ENCODE measurements around the gene RALGAPA2.

DNA sequence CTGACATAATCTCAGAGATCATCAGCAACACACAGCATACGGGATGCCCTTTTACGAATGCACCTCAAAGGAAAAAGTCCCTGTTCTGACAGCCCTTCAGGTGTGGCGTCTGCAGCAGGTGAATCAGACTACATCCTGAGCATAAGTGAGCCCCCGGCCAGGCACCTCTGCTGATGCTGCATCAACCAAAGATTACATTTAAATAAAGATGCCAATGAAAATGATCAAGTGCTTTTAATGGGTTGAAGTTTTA, 285.9 kb downstream of the RALGAPA2 start:
- no peak for TF ChIP-seq EZH2 (IDR thresholded peaks at IDR 0.05; ENCODE audit: borderline replicate concordance, low read length)
- TF ChIP-seq, protein P1, sequence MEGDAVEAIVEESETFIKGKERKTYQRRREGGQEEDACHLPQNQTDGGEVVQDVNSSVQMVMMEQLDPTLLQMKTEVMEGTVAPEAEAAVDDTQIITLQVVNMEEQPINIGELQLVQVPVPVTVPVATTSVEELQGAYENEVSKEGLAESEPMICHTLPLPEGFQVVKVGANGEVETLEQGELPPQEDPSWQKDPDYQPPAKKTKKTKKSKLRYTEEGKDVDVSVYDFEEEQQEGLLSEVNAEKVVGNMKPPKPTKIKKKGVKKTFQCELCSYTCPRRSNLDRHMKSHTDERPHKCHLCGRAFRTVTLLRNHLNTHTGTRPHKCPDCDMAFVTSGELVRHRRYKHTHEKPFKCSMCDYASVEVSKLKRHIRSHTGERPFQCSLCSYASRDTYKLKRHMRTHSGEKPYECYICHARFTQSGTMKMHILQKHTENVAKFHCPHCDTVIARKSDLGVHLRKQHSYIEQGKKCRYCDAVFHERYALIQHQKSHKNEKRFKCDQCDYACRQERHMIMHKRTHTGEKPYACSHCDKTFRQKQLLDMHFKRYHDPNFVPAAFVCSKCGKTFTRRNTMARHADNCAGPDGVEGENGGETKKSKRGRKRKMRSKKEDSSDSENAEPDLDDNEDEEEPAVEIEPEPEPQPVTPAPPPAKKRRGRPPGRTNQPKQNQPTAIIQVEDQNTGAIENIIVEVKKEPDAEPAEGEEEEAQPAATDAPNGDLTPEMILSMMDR (IDR thresholded peaks at IDR 0.05; ENCODE audit: low read length) = no peak

All from OCI-LY1 (cell line).